DOHH2 (cell line): ENCODE results near the gene CRIP1.

Source experiments
- H3F3A ChIP-seq: fragments of 200-600 bp; sonication (generic), shearing (Covaris generic); 2 replicates; pipeline ENCODE4 v1.6.0; 2016; ENCODE audit warnings: antibody characterized with exemption, mild to moderate bottlenecking; ENCODE audit not compliant: control insufficient read depth, insufficient read depth
- H3K27ac ChIP-seq: fragments of 200-600 bp; sonication (generic); 2 replicates; pipeline ENCODE4 v1.5.1; 2014; ENCODE audit warnings: low read depth, mild to moderate bottlenecking, low read length, moderate library complexity
- H3K27me3 ChIP-seq: fragments of 200-600 bp; sonication (generic); 2 replicates; pipeline ENCODE4 v1.6.1; 2014; ENCODE audit warnings: mild to moderate bottlenecking, low read length, mixed read lengths; ENCODE audit not compliant: control insufficient read depth
- H3K36me3 ChIP-seq: fragments of 200-600 bp; sonication (generic); 2 replicates; pipeline ENCODE4 v1.6.1; 2014; ENCODE audit warnings: mild to moderate bottlenecking, low read length, moderate library complexity, mixed read lengths; ENCODE audit not compliant: control insufficient read depth
- H3K4me1 ChIP-seq: fragments of 200-600 bp; sonication (generic); 2 replicates; pipeline ENCODE4 v1.6.1; 2014; ENCODE audit warnings: mild to moderate bottlenecking, low read length, mixed read lengths; ENCODE audit not compliant: control insufficient read depth
- H3K4me2 ChIP-seq: fragments of 200-600 bp; sonication (generic); 2 replicates; pipeline ENCODE4 v1.6.0; 2014; ENCODE audit warnings: mild to moderate bottlenecking, low read length, moderate library complexity
- H3K4me3 ChIP-seq: fragments of 200-600 bp; sonication (generic); 2 replicates; pipeline ENCODE4 v1.5.1; 2014; ENCODE audit warnings: mild to moderate bottlenecking, low read length, mixed read lengths
- H3K79me2 ChIP-seq: fragments of 200-600 bp; sonication (generic); 2 replicates; pipeline ENCODE4 v1.6.1; 2014; ENCODE audit warnings: mild to moderate bottlenecking, low read length, mixed read lengths; ENCODE audit not compliant: control insufficient read depth
- H3K9me2 ChIP-seq: fragments of 200-600 bp; sonication (generic); replicated peaks from 2 replicates; pipeline ENCODE4 v1.6.1; 2014; ENCODE audit warnings: mild to moderate bottlenecking, low read length, mixed read lengths; ENCODE audit not compliant: control insufficient read depth
- H3K9me3 ChIP-seq: fragments of 200-600 bp; sonication (generic); 2 replicates; pipeline ENCODE4 v1.6.1; 2014; ENCODE audit warnings: antibody characterized with exemption, low read length, mixed read lengths; ENCODE audit not compliant: control insufficient read depth, insufficient read depth
- H4K20me1 ChIP-seq: fragments of 200-600 bp; sonication (generic); 2 replicates; pipeline ENCODE4 v1.6.0; 2014; ENCODE audit warnings: low read depth, mild to moderate bottlenecking, antibody characterized with exemption, low read length, moderate library complexity; ENCODE audit not compliant: control insufficient read depth, insufficient read depth
- EZH2phosphoT487 ChIP-seq: fragments of 200-600 bp; sonication (generic); IDR thresholded peaks from 2 replicates; pipeline ENCODE4 v1.6.1; 2017; ENCODE audit warnings: borderline replicate concordance, mild to moderate bottlenecking, antibody characterized with exemption, low read length, moderate library complexity, mixed read lengths
- TF ChIP-seq, protein P1 (sequence below): fragments of 200-600 bp; sonication (generic); IDR thresholded peaks from one replicate; pipeline ENCODE4 v1.5.1; 2014; ENCODE audit warnings: antibody characterized with exemption, mild to moderate bottlenecking, low read depth, low read length; ENCODE audit not compliant: poor library complexity, severe bottlenecking

CRIP1 gene

DNA sequence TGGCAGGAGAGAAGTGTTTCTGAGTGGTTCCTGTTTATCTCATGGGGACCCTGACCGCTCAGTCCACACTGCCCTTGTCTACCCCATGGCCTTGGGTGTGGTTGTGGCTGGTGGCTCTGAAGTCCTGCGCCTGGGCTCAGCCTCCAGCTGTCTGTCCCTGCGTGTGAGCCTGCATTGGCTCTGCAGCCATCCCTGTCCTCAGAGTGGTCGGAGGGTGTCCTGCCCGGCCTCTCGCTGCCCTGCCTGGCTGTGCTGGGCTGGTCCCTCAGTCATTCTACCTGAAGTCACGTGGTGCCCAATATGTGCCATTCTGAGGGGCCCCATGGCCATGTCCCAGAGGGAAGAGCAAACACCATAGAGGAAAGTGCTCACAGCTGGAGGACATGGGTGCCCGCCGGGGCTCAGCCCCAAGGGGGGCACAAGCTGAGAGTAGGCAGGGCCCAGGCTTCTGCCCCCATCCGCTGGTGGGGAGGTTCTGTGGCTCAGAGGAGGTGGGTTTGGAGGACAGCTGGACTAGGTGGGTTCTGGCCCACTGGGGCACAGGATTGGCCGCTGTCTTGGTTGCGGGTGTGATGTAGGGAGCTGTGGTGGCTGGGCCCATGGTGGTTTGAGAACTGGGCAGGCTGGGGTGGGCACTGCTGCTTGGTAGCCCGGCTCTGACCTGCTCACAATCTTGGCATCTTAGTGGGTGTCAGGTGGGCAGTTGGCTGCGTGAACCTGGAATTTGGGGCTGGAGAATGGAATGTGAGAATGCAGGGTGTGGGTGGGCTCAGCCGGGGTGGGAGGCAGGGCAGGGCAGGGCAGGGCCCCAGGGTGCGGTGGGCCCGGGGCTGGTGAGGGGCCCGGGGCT, 16.0 kb downstream of the CRIP1 start:
- TF ChIP-seq EZH2phosphoT487 = no peak
- TF ChIP-seq, protein P1, sequence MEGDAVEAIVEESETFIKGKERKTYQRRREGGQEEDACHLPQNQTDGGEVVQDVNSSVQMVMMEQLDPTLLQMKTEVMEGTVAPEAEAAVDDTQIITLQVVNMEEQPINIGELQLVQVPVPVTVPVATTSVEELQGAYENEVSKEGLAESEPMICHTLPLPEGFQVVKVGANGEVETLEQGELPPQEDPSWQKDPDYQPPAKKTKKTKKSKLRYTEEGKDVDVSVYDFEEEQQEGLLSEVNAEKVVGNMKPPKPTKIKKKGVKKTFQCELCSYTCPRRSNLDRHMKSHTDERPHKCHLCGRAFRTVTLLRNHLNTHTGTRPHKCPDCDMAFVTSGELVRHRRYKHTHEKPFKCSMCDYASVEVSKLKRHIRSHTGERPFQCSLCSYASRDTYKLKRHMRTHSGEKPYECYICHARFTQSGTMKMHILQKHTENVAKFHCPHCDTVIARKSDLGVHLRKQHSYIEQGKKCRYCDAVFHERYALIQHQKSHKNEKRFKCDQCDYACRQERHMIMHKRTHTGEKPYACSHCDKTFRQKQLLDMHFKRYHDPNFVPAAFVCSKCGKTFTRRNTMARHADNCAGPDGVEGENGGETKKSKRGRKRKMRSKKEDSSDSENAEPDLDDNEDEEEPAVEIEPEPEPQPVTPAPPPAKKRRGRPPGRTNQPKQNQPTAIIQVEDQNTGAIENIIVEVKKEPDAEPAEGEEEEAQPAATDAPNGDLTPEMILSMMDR = no peak
- no peak overlapping the region for H3K27ac ChIP-seq
- H3K27me3 ChIP-seq = peaks cover 3% of the 10 kb centered on the region; the same call in 1 of the 2 replicates
- H3K4me3 ChIP-seq = no peak overlapping the region
- no peaks in the 10 kb centered on the region for H3K4me1 ChIP-seq
- no peaks in the 10 kb centered on the region for H3K36me3 ChIP-seq
- H3F3A ChIP-seq = no peaks in the 10 kb centered on the region
- no peaks in the 10 kb centered on the region for H3K9me3 ChIP-seq
- no peaks in the 10 kb centered on the region for H3K79me2 ChIP-seq
- H4K20me1 ChIP-seq = no peaks in the 10 kb centered on the region
- no peaks in the 10 kb centered on the region for H3K9me2 ChIP-seq
- no peak overlapping the region for H3K4me2 ChIP-seq

DNA sequence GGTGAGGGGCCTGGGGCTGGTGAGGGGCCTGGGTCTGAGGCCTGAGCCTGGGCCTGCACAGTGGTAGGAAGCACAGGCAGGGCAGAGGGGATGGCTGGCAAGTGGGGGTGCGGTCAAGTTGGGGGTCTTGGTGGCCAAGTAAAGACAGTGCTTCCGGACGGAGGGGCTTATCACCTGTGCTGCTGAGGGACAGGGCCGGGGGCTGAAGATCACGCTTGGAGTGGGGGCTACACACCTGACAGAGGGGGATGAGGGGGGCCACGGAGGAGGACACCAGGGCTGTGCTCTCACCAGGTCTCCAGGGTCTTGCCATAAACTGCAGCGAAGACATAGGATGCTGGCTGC, 16.6 kb downstream of the CRIP1 start:
- H3K27me3 ChIP-seq = peaks cover 3% of the 10 kb centered on the region; the same call in 1 of the 2 replicates
- no peak overlapping the region for H3K4me2 ChIP-seq
- H3K4me3 ChIP-seq = no peak overlapping the region
- no peaks in the 10 kb centered on the region for H3K9me2 ChIP-seq
- no peaks in the 10 kb centered on the region for H3K9me3 ChIP-seq
- no peaks in the 10 kb centered on the region for H3K4me1 ChIP-seq
- H3K36me3 ChIP-seq = no peaks in the 10 kb centered on the region
- no peak overlapping the region for H3K27ac ChIP-seq
- no peak for TF ChIP-seq EZH2phosphoT487
- TF ChIP-seq, protein P1 = no peak
- no peaks in the 10 kb centered on the region for H3F3A ChIP-seq
- H4K20me1 ChIP-seq = no peaks in the 10 kb centered on the region
- no peaks in the 10 kb centered on the region for H3K79me2 ChIP-seq

DNA sequence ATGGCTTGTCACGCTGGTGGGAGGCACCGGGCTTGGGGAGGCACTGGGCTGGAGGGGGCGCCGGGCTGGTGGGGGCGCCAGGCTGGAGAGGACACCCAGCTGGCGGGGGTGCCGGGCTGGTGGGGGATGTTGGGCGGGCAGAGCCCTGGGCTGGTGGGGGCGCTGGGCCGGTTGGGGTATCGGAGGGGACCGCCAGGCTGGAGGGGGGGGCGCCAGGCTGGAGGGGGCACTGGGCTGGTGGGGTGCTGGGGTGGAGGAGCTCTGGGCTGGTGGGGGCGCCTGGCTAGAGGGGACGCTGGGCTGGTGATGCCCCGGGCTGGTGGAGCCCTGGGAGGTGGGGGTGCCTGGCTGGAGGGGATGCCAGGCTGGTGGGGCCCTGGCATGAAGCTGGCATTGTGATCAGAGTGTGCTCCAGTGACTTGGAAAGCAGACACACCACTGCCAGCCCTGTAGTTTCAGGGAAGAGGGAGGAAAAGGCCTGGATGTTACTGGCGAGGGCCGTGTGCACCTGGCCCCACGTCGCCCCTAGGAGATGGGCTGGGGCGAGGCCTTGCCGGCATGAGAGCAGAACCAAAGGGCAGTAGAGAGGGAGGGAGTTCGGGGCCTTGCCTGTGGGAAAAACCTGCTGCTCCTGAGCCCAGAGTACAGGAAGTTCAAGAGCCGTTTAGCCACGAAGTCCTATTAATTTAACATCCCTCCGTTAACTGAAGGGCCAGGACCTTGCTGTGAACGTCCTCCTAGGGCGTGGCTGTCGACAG, 17.4 kb downstream of the CRIP1 start:
- H3K27me3 ChIP-seq = peaks cover 3% of the 10 kb centered on the region; the same call in 1 of the 2 replicates
- H3K9me2 ChIP-seq = no peaks in the 10 kb centered on the region
- TF ChIP-seq EZH2phosphoT487 = no peak
- TF ChIP-seq, protein P1 = no peak
- no peaks in the 10 kb centered on the region for H3F3A ChIP-seq
- H3K4me3 ChIP-seq = no peak overlapping the region
- H3K27ac ChIP-seq = no peak overlapping the region
- H4K20me1 ChIP-seq = no peaks in the 10 kb centered on the region
- H3K36me3 ChIP-seq = no peaks in the 10 kb centered on the region
- no peaks in the 10 kb centered on the region for H3K79me2 ChIP-seq
- H3K4me1 ChIP-seq = no peaks in the 10 kb centered on the region
- H3K4me2 ChIP-seq = no peak overlapping the region
- H3K9me3 ChIP-seq = no peaks in the 10 kb centered on the region
